ENCODE measurements around the gene DDIT4. TPM values are rescaled to one million over a fixed set of nuclear protein-coding genes. Genes with fewer than 3 reads are reported as not detected.
A peak's percentile ranks its signal among the peaks of the same experiment; 100 is the strongest.

The DDIT4 gene
- total RNA-seq, 1 experiment from 2014 or later, result 157 TPM

GRCh38 chr10:72277340-72277995 lies 3.7 kb downstream of the DDIT4 start:
- TF ChIP-seq POLR2AphosphoS5 (IDR thresholded peaks at IDR 0.05; ENCODE audit: low read depth, low read length), result no peak; the same call in 1 of the 2 replicates
- TF ChIP-seq REST (IDR thresholded peaks at IDR 0.05; ENCODE audit: insufficient read depth in 1 of 2, low read depth in 2 of 2, low read length in 1 of 2), result no peak
- no peak for TF ChIP-seq SIN3A (IDR thresholded peaks at IDR 0.05; ENCODE audit: borderline replicate concordance, insufficient read depth, low read depth, low read length)
- no peak for TF ChIP-seq TCF7L2 (IDR thresholded peaks at IDR 0.05; ENCODE audit: low read depth, low read length)
- TF ChIP-seq CTCF (IDR thresholded peaks at IDR 0.05), result no peak
- Histone ChIP-seq H3K27ac (ENCODE audit: low read length) (peak overlapping the region; percentile 91), H3K36me3 (ENCODE audit: control insufficient read depth, insufficient read depth, low read length) (no peaks in the 10 kb centered on the region; the same call in 1 of the 2 replicates), H3K27me3 (ENCODE audit: control insufficient read depth, insufficient read depth, low read length) (no peaks in the 10 kb centered on the region), H3K4me3 (ENCODE audit: low read depth in 2 of 2, low read length in 2 of 2) (peak overlapping the region in 1 of 2 experiments; percentile 99; a peak in 2 of 4 replicates), H3K9me3 (ENCODE audit: control insufficient read depth, insufficient read depth, low read depth, low read length) (no peaks in the 10 kb centered on the region), H3K4me1 (ENCODE audit: control insufficient read depth, insufficient read depth, low read length) (peaks cover 42% of the 10 kb centered on the region)
- POLR2A ChIA-PET, result interaction anchor here (0.8 kb wide), 1 partner anchor 37 kb away, joined by 3 read pairs; no protein-coding TSS in a partner anchor
- intact Hi-C loops (cut with micrococcal nuclease; ENCODE audit: unreplicated experiment), result loop anchor here (2.0 kb wide), 1 partner anchor 51 kb away; no protein-coding TSS in a partner anchor
- DNase-seq (ENCODE audit: low read depth, low spot score), result no peak
- ATAC-seq, result no peak
- in situ Hi-C loops (cut with HindIII; ENCODE audit: low pct_unique_long_range_greater_than_20kb, low sequenced_read_pairs), result loop anchor here (5.0 kb wide), 1 partner anchor 35 kb away; no protein-coding TSS in a partner anchor
- CTCF ChIA-PET, result no interaction called here
- BruUV-seq (replicated peaks), result no TSS peak

- ATAC-seq (no peak), DNase-seq (ENCODE audit: low read depth, low spot score) (no peak)
- in situ Hi-C loops (cut with HindIII; ENCODE audit: low pct_unique_long_range_greater_than_20kb, low sequenced_read_pairs), result loop anchor here (5.0 kb wide), 1 partner anchor 34 kb away; no protein-coding TSS in a partner anchor
- H3K4me1 ChIP-seq (ENCODE audit: control insufficient read depth, insufficient read depth, low read length), result peaks cover 38% of the 10 kb centered on the region
- peak overlapping the region; percentile 91 for H3K27ac ChIP-seq (ENCODE audit: low read length)
- no peaks in the 10 kb centered on the region for H3K27me3 ChIP-seq (ENCODE audit: control insufficient read depth, insufficient read depth, low read length)
- ChIA-PET POLR2A (interaction anchor here (0.6 to 0.8 kb wide), 2 partner anchors 36 to 66 kb away, joined by 3 to 5 read pairs; no protein-coding TSS in a partner anchor), CTCF (interaction anchor here (0.6 kb wide), 1 partner anchor 41 kb away, joined by 4 read pairs; no protein-coding TSS in a partner anchor)
- intact Hi-C loops (cut with micrococcal nuclease; ENCODE audit: unreplicated experiment), result loop anchor here (2.0 kb wide), 1 partner anchor 51 kb away; no protein-coding TSS in a partner anchor
- BruUV-seq (replicated peaks), result no TSS peak
- H3K36me3 ChIP-seq (ENCODE audit: control insufficient read depth, insufficient read depth, low read length), result no peaks in the 10 kb centered on the region; the same call in 1 of the 2 replicates
- no peaks in the 10 kb centered on the region for H3K9me3 ChIP-seq (ENCODE audit: control insufficient read depth, insufficient read depth, low read depth, low read length)
- no peak overlapping the region for H3K4me3 ChIP-seq (ENCODE audit: low read depth in 2 of 2, low read length in 2 of 2)
- TF ChIP-seq TCF7L2 (IDR thresholded peaks at IDR 0.05; ENCODE audit: low read depth, low read length), result 0 out of 2 replicates have a peak, but pooled peaks have one; percentile 28
- TF ChIP-seq SIN3A (IDR thresholded peaks at IDR 0.05; ENCODE audit: borderline replicate concordance, insufficient read depth, low read depth, low read length), result no peak
- TF ChIP-seq CTCF (IDR thresholded peaks at IDR 0.05), result no peak
- peak; percentile 54; the same call in 1 of the 2 replicates for TF ChIP-seq POLR2AphosphoS5 (IDR thresholded peaks at IDR 0.05; ENCODE audit: low read depth, low read length)
- TF ChIP-seq REST (IDR thresholded peaks at IDR 0.05; ENCODE audit: insufficient read depth in 1 of 2, low read depth in 2 of 2, low read length in 1 of 2), result 0 out of 4 replicates have a peak, but pooled peaks of 1 of the 2 experiments have one; percentile 10
Observed at GRCh38 chr10:72277996-72278667, 4.4 kb downstream of the DDIT4 start.
